GM21619 (cell line): ENCODE results near the gene FKBP2.

ENCODE experiments used
- ATAC-seq: cut with Tn5 transposase; IDR thresholded peaks from one replicate; pipeline ENCODE4 v1.9.1; 2021; ENCODE audit not compliant: unreplicated experiment

FKBP2 gene

GRCh38 chr11:64263021-64263946 lies 22.4 kb downstream of the FKBP2 start:
- no peak for ATAC-seq

DNA sequence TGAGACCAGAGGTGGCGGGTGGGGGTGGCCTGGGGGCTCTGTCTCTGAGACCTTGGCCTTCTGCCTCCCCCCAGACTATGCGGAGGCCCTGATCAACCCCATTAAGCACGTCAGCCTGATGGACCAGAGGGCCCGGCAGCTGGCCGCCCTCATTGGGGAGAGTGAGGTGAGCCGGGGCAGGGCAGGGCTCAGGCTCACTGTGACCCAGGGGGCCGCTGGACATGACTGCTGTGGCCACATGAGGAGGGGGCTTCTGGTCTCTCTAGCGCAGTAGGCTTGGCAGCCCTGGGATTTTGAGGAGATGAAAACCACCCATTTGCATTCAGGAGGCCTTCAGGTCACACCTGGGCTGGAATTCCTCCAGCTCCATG lies 23.0 kb downstream of the FKBP2 start:
- ATAC-seq, result no peak

GRCh38 chr11:64264371-64264852 lies 23.5 kb downstream of the FKBP2 start:
- no peak for ATAC-seq

DNA sequence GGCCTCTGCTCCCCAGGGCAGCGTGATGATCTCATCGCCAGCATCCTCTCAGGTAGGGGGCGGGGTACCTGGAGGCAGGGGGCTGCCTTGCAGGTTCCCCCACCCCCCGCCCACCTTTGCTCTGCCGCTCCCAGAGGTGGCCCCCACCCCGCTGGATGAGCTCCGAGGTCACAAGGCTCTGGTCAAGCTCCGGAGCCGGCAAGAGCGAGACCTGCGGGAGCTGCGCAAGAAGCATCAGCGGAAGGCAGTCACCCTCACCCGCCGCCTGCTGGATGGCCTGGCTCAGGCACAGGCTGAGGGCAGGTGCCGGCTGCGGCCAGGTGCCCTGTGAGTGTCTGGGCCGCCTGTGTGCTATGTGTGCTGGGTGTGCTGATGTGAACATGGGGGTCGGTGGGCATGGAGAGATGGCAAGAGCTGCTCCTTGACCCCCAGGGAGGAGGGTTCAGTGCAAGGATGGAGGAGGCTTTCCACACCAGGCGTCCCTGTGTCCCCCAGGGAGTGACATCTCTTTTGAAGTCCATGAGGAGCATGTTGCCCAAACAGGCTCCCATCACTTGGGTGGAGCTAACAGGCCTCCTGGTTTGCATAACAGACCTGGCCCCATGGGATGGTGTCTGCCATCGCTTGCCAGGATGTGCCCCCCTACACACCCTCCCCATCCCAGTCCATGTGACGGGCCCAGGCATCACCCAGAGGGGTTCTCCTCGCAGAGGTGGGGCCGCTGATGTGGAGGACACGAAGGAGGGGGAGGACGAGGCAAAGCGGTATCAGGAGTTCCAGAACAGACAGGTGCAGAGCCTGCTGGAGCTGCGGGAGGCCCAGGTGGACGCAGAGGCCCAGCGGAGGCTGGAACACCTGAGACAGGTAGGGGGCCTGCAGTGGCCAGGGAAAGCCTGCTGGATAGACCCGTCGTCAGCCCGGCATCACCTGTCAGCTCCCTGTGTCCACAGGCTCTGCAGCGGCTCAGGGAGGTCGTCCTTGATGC lies 24.6 kb downstream of the FKBP2 start:
- ATAC-seq, result no peak

DNA sequence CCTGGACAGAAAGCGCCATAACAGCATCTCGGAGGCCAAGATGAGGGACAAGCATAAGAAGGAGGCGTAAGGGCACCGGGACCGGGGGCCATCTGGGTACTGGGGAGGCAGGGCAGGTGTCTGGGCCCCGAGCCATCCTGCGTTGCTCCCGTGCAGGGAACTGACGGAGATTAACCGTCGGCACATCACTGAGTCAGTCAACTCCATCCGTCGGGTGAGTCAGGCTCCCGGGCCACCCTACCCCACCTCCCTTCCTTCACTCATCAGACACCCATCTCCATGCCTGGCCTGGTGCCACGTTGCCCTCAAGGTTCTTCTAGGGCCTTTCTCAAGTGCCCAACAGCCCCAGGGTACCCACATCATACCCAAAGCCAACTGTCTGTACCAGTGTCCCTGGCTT lies 25.4 kb downstream of the FKBP2 start:
- ATAC-seq, result no peak

DNA sequence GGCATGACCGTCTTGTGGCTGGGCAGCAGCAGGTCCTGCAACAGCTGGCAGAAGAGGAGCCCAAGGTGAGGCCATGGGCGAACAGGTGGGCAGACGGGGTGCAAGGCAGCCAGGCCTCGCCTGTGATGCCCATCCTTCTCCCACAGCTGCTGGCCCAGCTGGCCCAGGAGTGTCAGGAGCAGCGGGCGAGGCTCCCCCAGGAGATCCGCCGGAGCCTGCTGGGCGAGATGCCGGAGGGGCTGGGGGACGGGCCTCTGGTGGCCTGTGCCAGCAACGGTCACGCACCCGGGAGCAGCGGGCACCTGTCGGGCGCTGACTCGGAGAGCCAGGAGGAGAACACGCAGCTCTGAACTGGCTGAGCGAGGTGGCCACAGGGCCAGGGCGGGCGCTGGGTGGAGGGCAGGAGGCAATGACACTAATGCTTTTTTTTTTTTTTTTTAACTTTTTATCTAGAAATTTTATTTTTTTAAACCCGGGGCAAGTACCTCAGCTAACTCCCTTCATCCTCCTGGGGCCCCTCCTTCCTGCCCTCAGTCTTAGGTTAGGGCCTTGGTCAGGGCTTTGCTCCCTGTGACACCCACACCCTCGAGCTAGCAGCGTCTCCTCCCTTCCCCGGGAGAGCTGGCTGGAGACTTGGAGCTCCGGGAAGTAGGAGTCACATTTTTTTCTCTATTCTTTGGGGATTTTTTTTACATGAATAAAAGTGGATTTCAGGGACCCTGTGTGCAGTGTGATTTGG lies 26.5 kb downstream of the FKBP2 start:
- no peak for ATAC-seq

- ATAC-seq, result no peak
These were observed 27.4 kb downstream of the FKBP2 start for GRCh38 chr11:64268025-64268892.

DNA sequence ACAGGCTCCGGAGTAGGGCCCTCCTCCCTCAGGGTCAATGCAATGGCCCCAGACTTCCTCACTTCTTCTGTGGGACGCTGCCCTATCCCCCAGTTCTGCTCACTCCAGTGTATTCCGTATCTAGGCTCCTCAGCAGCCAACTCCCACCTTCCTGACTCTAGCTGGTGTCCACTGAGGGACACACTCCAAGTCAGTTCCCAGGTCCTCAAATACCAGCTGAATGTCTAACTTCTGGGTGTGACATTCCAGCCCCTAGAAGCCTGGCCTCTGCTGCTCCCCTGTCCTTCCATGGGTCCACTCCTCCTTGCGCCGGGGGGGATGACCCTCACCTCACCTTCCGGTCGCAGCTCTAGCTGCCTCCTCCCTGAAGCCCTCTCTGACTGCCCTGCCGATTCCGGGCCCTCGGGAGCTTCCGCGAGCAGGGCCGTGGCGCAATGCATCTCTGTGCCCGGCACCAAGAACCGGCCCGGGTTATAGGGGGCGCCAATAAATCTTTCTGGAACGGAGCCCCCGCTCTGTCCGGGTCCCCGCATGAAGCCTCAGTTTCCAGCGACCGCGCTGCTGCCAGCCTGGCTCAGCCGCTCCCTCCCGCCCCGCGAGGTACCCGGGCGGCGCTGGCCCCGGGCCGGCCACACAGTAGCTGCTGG lies 28.1 kb downstream of the FKBP2 start:
- ATAC-seq, result peak; percentile 14

GRCh38 chr11:64269540-64270220 lies 28.8 kb downstream of the FKBP2 start:
- ATAC-seq, result peak; percentile 60

DNA sequence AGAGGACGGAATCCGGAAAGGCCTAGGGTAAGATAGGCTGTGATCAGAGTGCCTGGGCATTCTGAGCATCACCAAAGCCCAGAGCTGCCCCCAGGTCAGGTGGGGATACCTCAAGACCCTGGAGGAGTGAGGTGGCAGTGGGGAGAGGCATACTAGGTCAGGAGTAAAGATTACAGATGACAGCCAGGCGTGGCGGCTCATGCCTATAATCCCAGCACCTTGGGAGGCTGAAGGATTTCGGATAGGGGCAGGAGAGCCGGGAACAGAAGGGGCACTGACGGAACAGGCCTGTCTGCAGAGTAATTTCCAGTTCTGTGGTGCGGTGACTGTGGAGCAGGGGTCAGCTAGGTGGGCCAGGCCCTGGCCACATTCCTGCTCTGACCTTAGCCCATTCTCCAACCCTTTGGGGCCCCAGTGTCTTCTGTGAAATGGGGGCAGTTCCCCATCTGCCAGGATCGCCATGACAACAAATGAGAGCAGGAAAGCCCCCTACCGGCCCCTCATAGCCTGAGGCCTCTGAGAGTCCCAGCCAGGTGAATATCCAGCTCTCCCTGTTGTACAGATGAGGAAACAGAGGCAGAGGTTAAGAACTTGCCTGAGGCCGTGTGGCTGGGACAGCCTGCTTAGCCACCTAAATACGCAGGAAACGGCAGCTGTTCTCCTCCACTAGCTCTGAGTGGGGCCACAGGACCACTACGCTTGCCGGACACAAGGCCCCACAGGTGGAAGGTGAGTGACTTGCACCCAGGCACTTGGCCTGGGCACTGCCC lies 34.3 kb downstream of the FKBP2 start:
- no peak for ATAC-seq

DNA sequence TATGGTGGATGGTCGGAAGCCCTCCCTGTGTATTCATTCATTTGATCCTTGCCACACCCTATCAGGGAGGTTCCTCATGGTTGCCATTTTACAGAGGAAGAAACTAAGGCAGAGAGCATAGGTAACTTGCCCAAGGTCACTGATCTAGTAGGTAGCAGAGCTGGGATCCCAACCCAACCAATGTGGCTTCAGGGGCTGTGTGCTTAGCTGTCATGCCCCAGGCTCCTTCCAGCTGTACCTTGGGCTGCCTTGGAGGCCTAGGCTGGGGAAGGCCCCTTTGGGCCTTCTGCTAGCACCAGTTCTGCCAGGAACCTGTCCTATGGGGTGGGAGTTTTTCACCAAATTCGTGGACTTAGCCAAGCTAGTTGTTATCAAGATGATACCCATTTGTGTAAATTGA lies 34.9 kb downstream of the FKBP2 start:
- no peak for ATAC-seq

GRCh38 chr11:64276653-64277431 lies 35.9 kb downstream of the FKBP2 start:
- no peak for ATAC-seq

- no peak for ATAC-seq
These were observed 37.8 kb downstream of the FKBP2 start for GRCh38 chr11:64278576-64279190.

DNA sequence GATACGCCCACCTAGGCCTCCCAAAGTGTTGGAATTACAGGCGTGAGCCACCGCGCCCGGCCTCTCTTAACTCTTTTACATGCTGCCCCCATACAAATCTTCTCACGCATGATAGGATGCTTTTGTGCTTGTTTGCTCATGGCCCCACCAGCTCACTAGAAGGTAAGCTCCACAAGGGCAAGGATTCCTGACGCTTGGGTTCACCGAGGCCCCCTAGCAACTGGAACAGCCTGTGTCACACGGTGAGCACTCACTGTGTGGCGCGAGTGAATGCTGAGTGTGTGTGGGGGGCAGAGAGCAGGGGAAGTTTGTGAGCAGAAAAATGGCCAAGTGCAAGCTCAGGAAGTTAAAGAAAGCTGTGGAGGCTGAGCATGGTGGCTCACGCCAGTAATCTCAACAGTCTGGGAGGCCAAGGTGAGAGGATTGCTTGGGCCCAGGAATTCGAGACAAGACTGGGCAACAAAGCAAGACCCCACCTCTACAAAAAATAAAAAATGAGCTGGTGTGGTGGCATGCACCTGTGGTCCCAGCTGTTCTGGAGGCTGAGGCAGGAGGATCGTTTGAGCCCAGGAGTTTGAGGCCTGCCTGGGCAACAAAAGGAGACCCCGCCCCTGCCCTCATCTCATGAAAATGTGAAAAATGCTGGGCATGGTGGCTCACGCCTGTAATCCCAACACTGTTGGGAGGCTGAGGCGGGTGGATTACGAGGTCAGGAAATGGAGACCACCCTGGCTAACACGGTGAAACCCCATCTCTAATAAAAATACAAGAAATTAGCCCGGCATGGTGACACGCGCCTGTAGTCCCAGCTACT lies 41.3 kb downstream of the FKBP2 start:
- no peak for ATAC-seq

DNA sequence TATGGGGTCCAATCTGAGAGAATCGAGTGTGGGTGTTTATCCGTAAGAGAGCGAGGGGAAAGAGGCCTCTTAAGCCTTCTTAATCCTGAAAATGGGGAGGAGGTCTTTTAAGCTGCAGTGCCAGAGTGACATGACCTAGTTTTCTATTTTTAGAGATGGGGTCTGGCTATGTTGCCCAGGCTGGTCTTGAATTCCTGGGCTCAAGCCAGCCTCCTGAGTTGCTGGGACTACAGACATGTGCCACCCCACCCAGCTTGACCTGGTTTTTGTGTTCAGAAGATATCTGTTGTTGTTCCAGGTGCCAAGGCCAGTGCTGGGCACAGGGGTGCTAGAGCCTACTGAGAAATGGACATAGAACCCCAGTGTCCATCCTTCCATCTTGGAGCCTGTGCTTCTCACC lies 42.2 kb downstream of the FKBP2 start:
- ATAC-seq, result no peak
